Endometrium (tissue), 2 donors: ENCODE results near the gene CLSTN1.
"Not testable (repeated sequence)": the region's sequence is repeated elsewhere in the genome, so short reads cannot be mapped to it uniquely, and the experiment has no call there.

ENCODE experiments used
- FAIRE-seq: peaks from 2 replicates; lab custom pipeline; 2012; peaks lifted over from hg19 to GRCh38; lab: Jason Lieb, UNC
- donor health status: control.
- donor health status: control.

CLSTN1 gene

DNA sequence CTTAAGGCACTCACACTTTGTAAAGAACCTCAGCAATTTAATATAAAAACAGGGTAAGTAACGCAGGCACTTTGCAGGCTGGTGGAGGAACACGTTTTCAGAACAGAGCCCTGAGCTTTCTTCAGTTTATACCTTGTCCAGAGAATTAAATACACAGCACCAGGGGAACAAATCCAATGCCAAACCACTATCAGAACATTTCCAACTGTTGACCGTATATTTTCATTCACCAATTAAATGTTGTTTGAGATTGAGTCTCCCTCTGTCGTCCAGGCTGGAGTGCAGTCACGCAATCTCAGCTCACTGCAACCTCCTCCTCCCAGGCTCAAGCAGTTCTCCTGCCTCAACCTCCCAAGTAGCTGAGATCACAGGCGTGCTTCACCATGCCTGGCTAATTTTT is 29.7 kb downstream of the CLSTN1 start:
- FAIRE-seq: no peak

DNA sequence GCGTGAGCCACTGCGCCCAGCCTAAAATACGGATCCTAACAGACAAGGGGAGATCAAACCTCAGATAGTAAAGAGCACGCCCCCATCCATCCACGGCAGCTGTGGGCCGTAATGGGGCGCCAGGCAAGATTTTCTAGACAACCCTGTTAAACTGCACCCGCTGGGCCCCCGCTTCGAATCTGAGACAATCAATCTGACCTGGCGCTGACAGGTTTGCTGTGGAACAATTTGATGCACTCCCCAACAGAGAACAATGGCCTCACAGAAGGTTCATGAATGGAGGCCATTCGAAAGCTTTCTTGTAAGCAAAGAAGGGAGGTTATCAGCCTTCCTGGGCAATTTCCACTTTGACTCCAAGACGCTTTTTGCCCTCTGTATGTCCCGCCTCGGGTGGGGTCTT is 30.5 kb downstream of the CLSTN1 start:
- FAIRE-seq: no peak

DNA sequence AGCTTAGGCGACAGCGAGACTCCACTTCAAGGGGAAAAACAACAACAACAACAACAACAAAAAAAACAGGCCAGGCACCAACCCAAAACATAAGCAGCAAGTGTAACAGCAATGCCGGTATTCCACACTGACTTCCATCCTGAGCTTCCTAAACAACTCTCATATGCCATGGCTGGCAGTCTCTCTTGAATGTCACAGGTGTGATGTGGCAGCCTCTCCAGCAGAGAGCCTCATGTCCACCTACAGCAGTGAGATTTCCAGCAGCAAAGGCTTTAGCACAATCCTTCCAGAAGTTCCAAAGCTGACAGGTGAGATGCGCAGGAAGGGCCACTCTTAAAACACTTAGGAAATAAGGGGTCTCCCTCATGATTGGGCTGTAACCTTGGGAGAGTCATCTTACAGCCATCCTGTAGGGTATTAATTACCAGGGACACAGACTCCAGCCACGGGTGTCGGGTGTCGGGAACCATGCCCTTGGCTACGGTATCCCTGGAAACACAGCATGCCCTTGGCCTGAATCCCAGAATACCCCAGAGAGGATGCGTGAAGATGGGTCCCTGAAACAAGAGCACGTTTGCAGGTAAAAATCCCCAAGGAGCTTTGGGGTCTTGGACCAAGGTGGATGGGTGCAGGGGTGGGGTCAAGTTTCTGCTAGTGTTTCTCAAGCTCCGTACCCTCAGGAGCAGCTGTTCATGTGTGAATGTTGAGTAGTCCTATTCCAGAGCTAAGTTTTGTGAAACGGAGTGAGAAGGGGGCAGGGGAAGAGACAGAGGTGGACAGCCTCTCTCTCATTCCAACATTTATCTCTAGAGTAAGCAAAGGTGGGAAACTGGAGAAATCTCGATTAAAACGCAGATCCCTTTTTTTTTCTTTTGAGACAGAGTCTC is 31.4 kb downstream of the CLSTN1 start:
- FAIRE-seq: no peak

DNA sequence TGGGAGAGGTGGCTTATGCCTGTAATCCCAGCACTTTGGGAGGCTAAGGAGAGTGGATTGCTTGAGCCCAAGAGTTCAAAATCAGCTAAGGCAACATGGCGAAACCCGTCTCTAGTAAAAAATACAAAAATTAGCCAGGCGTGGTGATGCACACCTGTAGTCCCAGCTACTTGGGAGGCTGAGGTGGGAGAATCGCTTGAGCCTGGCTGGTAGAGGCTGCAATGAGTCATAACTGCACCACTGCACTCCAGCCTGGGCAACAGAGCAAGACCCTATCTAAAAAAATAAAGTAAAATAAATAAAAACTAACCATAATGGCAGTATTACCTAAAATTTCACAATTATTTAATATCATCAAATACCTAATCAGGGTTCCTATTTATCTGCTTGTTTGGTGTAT is 34.1 kb downstream of the CLSTN1 start:
- not testable (repeated sequence) for FAIRE-seq

DNA sequence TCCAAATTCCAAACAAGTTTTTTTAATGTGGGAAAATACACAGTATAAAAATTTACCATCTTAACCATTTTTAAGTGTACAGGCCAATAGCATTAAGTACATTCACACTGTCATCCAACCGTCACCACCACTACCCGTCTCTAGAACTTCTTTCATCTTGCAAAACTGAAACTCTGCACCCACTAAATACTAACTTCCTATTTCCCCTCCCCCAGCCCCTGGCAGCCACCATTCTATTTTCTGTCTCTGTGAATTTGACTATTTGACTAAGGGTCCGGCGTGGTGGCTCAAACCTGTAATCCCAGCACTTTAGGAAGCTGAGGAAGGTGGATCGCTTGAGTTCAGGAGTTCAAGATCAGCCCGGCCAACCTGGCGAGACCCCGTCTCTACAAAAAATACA is 36.1 kb downstream of the CLSTN1 start:
- no peak for FAIRE-seq

DNA sequence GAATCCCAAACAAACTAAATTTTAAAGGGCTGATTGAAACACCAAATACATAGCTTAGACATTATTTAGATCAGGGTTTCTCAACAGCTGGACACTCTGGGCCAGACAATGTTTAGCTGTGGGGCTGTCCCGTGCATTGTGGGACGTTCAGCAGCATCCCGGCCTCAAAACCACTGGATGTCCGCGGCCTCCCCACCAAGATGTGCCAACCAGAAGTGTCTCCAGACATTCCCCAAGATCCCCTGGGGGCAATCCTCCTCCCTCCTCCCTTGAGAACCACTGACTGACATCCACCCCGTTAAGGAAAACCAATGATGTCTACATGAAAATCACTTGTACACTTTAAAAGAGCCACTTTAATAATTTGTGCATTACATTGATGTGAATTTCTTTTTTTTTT is 38.4 kb downstream of the CLSTN1 start:
- FAIRE-seq: no peak

DNA sequence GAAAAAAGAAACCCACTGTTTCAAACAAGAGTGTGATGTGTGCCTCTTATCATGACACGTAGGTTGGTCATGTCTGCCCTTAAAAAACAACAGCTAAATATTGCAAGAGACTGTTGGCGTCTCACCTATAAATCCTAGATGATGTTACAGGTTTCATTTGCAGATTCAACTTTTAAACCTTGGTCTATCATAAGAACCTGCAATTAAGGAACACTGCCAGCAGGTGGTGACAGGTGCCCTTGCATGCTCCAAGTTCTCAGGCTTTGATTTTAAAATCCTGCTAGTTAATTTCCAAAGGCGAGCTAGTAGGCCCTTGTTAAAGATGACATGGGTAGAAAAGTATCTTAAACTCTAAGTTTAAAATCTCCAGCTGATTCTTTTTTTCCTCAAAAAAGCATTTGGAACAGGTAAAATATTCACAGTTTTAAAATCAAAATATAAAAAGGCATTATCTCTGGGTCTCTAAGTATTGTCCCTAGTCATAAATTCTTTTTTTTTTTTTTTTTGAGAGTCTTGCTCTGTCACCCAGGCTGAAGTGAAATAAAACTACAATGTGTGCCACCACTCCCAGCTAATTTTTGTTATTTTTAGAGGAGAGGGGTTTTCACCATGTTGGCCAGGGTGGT is 39.1 kb downstream of the CLSTN1 start:
- no peak for FAIRE-seq

DNA sequence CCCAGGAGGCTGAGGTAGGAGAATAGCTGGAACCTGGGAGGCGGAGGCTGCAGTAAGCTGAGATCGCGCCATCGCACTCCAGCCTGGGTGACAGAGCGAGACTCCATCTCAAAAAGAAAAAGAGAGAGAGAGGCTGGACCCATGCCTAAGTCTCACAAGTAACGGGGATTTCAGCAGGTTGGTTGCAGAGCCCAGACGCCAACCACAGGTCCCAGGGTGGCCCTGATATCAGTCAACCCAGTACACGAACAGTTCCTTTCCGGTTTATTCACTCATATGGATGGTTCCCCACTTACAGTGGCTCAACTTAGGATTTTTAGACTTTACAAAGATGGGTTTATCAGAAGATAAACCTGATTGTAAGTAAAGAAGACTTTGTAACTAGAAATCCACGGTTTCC is 40.9 kb downstream of the CLSTN1 start:
- FAIRE-seq: no peak

DNA sequence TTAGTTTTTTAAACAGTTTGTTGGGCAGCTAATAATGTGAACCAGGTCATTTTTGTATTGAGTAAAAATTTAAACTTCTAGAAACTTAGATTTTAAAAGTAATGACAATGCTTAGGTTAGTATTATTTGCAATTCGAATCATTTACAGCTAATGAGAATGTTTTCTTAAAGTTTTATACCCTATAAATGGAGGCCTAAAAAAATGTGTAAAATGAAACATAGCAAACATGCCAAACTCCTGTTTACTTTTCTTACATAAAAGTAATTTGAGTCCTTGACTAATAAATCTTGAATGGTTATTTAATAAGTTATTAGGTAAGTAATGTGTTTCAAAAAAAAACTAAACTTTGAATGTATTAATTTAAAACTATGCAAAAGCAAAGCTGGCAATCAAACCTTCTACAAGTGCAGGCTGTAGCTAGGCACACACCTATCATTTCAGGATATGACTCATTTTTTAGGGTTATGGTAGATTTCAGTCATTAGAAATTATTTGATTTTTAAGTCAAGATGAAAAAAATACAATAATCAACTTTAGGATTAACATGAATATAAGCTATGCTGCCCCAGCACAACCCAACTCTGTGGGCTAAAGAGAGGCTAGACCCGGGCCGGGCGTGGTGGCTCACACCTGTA is 41.5 kb downstream of the CLSTN1 start:
- no peak for FAIRE-seq

DNA sequence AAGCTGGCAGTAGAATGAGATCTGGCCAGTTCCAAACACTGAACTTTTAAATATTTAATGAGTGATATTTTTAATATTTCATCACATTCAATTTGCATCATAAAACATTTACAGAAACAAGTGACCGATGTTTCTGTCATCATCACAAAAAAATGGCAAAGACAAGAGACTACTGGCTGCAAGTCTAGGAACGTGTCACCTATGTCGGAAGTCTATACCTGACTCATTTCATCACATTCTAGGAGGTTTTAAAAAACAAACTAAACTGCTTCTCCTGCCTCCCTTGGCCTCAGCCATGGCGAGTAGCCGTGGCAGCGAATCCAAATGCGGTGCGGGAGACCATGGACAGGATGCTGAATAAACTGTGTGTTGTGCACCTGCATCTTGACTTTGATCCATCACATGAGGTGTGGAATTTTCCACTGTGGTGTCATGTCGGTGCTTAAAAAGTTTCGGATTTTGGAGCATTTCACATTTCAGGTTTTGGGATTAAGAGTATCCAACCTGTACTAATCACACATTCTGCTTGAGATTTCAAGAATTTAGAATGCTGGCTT is 43.1 kb downstream of the CLSTN1 start:
- FAIRE-seq: no peak

DNA sequence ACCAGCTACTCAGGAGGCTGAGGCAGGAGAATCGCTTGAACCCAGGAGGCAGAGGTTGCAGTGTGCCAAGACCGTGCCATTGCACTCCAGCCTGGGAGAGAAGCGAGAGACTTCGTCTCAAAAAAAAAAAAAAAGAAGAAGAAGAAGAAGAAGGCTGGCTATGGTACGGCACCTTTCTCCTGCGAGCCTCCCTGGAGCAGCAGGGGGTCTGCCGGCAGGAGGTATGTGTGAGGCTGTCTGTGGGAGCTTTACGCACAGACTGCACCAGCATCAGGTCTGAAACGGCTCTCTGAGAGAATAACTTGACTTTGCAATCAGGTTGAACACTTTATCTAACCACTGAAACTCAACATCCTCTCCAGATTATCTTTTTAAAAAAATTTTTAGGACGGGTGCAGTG is 44.9 kb downstream of the CLSTN1 start:
- FAIRE-seq: no peak

DNA sequence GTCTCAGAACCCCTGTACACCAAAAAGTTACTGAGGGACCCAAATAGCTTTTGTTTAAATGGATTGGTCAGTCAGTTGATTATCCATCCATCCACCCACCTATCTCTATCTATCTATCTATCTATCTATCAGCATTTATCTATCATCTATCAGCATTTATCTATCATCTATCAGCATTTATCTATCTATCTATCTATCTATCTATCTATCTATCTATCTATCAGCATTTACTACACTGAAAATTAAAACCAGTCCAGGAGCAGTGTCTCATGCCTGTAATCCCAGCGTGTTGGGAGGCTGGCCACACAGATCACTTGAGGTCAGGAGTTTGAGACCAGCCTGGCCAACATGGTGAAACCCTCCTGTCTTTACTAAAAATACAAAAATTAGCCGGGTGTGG is 47.1 kb downstream of the CLSTN1 start:
- no peak for FAIRE-seq

DNA sequence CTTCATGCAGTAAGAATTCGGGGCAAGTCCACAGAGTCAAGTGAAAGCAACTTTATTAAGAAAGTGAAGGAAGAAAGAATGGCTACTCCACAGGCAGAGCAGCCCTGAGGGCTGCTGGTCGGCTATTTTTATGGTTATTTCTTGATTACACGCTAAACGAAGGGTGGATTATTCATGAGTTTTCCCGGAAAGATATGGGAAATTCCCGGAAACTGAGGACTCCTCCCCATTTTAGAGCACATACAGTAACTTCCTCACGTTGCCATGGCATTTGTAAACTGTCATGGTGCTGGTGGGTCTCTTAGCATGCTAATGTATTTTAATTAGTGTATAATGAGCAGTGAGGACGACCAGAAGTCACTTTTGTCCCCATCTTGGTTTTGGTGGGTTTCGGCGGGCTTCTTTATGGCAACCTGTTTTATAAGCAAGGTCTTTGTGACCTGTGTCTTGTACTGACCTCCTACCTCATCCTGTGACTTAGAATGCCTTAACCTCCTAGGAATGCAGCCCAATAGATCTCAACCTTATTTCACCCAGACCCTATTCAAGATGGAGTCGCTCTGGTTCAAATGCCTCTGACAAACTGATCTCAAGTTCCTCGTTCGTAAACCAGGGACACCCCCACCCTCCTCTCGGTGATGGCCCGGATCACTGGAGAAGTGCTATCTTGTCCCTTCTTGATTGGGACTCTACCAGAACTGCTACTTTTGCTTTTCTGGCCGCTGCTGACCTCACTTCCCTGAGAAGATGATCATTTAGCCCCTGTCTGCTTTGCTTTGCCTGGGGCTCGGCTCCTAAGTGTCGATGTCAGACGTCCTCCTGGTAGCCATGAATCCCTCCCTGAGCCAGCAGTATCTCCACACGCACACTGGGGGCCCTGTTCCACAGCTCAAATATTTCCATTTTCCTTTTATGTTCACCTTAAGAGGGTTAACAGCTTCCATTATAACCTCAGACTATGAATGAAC is 48.8 kb downstream of the CLSTN1 start:
- no peak for FAIRE-seq

DNA sequence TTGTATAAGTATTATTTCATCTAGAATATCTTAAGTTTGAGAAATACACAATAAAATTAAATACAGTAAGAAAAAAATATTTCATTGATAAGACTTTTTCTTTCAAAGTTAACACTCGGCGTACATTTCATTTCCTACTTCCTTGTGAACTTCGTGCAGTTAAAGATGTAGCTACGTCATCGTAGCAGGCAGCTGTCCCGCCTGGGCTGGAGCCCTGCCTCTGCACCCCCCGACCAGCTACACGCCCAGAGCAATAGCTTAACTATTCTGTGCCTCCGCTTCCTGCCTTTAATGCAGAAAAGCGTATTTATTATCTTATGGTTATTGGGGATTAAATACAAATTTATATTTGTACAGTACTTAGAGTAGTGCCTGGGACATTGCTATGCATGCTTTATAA is 53.5 kb downstream of the CLSTN1 start:
- FAIRE-seq: no peak

DNA sequence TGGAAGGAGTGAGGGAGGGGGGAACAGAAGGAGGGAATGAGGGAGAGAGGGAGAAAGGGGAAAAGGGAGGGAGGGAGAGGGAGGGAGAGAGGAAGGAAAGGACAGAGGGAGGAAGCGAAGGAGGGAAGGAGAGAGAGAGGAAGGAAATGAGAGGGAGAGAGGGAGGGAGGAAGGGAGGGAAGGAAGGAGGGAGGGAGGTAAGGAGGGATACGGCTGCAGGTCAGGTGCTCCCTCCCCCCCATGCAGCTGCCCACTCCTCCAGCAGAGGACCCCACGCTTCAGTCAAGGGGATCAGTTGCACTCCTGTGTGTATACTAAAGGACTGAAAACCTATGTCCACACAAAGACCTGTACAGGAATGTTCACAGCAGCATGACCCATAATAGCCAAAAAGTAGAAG is 54.8 kb downstream of the CLSTN1 start:
- no peak for FAIRE-seq

DNA sequence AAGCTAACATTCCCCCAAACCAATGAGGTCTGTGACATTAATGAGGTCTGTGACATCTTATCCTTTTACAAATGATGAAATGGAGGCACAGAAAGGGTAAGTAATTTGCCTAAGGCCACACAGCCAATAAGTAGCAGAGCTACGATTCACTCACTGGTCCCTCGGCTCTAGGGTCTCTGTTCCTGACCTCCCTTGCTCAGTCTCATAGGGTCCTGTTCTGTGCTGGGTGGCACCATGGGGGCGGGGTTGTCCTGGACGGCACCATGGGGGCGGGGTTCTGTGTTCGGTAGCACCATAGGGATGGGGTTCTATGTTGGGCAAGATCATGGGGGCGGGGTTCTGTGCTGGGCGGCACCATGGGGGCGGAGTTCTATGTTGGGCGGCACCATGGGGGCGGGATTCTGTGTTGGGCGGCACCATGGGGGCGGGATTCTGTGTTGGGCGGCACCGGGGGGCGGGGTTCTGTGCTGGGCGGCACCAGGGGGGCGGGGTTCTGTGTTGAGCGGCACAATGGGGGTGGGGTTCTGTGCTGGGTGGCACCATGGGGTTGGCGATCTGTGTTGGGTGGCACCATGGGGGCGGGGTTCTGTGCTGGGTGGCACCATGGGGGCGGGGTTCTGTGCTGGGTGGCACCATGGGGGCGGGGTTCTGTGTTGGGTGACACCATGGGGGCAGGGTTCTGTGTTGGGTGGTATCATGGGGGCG is 55.6 kb downstream of the CLSTN1 start:
- no peak for FAIRE-seq

DNA sequence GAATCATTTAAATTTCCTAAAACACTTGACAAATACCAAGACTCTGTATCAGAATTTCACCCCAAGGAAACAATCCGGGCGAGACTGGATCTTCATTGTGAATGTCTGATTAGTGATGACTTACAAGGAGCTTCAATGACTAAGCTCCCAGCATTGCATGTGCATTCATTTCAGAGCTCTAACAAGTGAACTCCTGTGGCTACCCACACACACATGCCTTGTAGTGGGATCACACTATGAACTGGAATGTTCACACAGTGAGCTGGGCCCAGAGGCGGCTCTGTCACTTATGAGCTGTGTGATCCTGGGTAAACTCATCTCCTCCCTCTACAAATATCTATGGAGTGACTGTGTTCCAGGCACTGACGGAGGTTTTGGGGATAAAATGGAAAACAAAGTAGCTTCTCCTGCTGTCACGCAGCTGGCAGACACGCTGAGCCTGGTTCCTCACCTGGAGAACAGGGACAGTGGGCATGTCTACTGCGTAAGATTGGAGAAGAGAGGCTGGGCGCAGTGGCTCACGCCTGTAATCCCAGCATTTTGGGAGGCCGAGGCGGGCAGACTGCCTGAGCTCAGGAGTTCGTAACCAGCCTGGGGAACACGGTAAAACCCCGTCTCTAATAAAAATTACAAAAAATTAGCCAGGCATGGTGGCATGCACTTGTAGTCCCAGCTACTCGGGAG is 56.9 kb downstream of the CLSTN1 start:
- FAIRE-seq: no peak

DNA sequence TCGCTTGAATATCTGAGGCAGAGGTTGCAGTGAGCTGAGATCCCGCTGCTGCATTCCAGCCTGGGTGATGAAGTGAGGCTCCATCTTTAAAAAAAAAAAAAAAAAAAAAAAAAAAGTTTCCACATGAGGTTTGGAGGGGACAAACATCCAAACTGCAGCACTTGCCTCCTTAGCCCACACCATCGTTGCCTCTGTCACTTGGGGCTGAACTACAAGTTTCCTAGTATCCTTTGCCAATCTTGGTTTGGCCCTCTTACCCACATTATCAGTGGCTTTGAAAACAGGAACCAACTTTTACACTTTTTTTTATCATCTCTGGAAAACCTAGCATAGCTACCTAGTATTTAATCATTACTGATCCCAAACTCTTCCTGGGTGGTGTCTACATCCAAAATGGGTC is 59.2 kb downstream of the CLSTN1 start:
- no peak for FAIRE-seq

DNA sequence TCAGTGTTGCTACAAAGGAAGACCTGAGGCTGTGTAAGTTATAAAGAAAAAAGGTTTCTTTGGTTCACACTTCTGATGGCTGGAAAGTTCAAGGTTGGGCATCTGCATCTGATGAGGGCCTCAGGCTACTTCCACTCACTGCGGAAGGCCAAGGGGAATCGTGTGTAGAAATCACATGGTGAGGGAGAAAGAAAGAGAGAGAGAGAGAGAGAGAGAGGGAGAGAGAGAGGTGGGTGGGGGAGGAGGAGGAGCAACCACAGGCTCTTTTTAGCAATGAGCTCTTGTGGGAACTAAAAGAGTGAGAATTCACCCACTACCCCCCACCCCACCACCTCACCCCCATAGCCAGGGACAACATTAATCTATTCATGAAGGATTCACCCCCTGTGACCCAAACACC is 59.9 kb downstream of the CLSTN1 start:
- FAIRE-seq: no peak

DNA sequence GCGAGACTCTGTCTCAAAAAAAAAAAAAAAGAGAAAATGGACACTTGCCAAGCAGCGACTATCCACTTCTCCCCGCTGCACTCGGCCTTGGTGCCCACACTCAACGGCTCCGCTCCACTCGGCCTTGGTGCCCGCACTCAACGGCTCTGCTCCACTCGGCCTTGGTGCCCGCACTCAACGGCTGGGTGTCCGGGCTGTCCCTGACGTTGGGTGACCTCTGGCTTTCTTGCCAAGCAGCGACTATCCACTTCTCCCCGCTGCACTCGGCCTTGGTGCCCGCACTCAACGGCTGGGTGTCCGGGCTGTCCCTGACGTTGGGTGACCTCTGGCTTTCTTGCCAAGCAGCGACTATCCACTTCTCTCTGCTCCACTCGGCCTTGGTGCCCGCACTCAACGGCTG is 61.3 kb downstream of the CLSTN1 start:
- FAIRE-seq: not testable (repeated sequence)

DNA sequence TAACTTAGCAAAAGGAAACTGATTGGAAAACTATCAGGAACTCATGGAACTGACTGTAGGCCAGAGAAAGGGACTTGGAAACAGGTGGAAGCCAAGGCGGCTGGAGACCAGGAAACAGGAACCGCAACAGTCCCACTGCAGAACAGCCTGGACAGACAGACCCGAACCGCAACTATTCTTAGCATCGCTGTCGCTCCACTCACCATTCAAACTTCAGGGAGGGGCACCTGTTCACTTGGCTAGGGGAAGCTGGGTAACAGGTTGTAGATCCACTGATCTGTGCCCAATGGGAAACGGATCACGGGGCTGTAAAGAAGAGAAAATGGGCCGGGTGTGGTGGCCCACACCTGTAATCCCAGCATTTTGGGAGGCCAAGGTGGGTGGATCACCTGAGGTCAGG is 61.9 kb downstream of the CLSTN1 start:
- no peak for FAIRE-seq
